ENCODE results near the gene CCNB2.

The CCNB2 gene

GRCh38 chr15:59154243-59154642 is 49.3 kb downstream of the CCNB2 start:
- H3K4me3 ChIP-seq (replicated peaks in 1 of 2; ENCODE audit: low read depth in 2 of 2, low read length in 2 of 2) = no peak overlapping the region
- DNase-seq (ENCODE audit: low read depth in 2 of 2) = no peak
- no peak for TF ChIP-seq CTCF (IDR thresholded peaks at IDR 0.05; ENCODE audit: low read depth, low read length)

GRCh38 chr15:59155431-59155830 is 50.5 kb downstream of the CCNB2 start:
- no peak overlapping the region for H3K4me3 ChIP-seq (replicated peaks in 1 of 2; ENCODE audit: low read depth in 2 of 2, low read length in 2 of 2)
- DNase-seq (ENCODE audit: low read depth in 2 of 2) = no peak
- no peak for TF ChIP-seq CTCF (IDR thresholded peaks at IDR 0.05; ENCODE audit: low read depth, low read length)

- H3K4me3 ChIP-seq (replicated peaks in 1 of 2; ENCODE audit: low read depth in 2 of 2, low read length in 2 of 2) = no peak overlapping the region
- no peak for DNase-seq (ENCODE audit: low read depth in 2 of 2)
Measured at GRCh38 chr15:59157396-59157795, 52.5 kb downstream of the CCNB2 start.

GRCh38 chr15:59157840-59158700 is 53.1 kb downstream of the CCNB2 start:
- TF ChIP-seq CTCF (IDR thresholded peaks at IDR 0.05; ENCODE audit: low read depth, low read length) = no peak
- DNase-seq (ENCODE audit: low read depth in 2 of 2) = no peak
- H3K4me3 ChIP-seq (replicated peaks in 1 of 2; ENCODE audit: low read depth in 2 of 2, low read length in 2 of 2) = no peak overlapping the region

More at GRCh38 chr15:59157396-59157795, 52.5 kb downstream of the CCNB2 start:
- TF ChIP-seq CTCF (IDR thresholded peaks at IDR 0.05; ENCODE audit: low read depth, low read length) = no peak

- no peak overlapping the region for H3K4me3 ChIP-seq (replicated peaks in 1 of 2; ENCODE audit: low read depth in 2 of 2, low read length in 2 of 2)
- no peak for TF ChIP-seq CTCF (IDR thresholded peaks at IDR 0.05; ENCODE audit: low read depth, low read length)
- no peak for DNase-seq (ENCODE audit: low read depth in 2 of 2)
Measured at GRCh38 chr15:59158701-59159034, 53.7 kb downstream of the CCNB2 start.

- no peak overlapping the region for H3K4me3 ChIP-seq (replicated peaks in 1 of 2; ENCODE audit: low read depth in 2 of 2, low read length in 2 of 2)
- TF ChIP-seq CTCF (IDR thresholded peaks at IDR 0.05; ENCODE audit: low read depth, low read length) = no peak
- no peak for DNase-seq (ENCODE audit: low read depth in 2 of 2)
Measured at GRCh38 chr15:59159210-59159609, 54.3 kb downstream of the CCNB2 start.

Measured in cardiac fibroblast (primary cell).